ENCODE results near the gene PID1. TPM values are rescaled to one million over a fixed set of nuclear protein-coding genes. Genes with fewer than 3 reads are reported as not detected.

The PID1 gene
- total RNA-seq, 1 experiment from 2014 or later: 0.15 TPM

- intact Hi-C loops (cut with micrococcal nuclease): no loop called here
- Histone ChIP-seq H3K4me3 (replicated peaks in 1 of 2; ENCODE audit: low read depth in 1 of 2, low read length in 2 of 2) (no peak overlapping the region), H3K4me1 (ENCODE audit: control insufficient read depth in 1 of 2, insufficient read depth in 2 of 2, low read length in 2 of 2) (no peaks in the 10 kb centered on the region), H3K36me3 (ENCODE audit: control insufficient read depth in 1 of 2, insufficient read depth in 2 of 2, low read length in 2 of 2) (no peaks in the 10 kb centered on the region), H3K9me2 (ENCODE audit: insufficient read depth) (no peaks in the 10 kb centered on the region), H3K27me3 (ENCODE audit: insufficient read depth, low read length) (no peaks in the 10 kb centered on the region), H4K20me1 (ENCODE audit: insufficient read depth) (no peaks in the 10 kb centered on the region), H2AFZ (ENCODE audit: low read depth, low read length, poor library complexity, severe bottlenecking) (no peak overlapping the region), H3K4me2 (ENCODE audit: low read length) (no peak overlapping the region), H3K79me2 (ENCODE audit: insufficient read depth, low read length) (no peaks in the 10 kb centered on the region), H3K27ac (ENCODE audit: low read depth, low read length) (no peak overlapping the region), H3K9me3 (ENCODE audit: control insufficient read depth in 1 of 2, insufficient read depth in 1 of 2, low read depth in 1 of 2, low read length in 2 of 2) (no peaks in the 10 kb centered on the region), H3K9ac (ENCODE audit: low read length) (no peak overlapping the region)
- CTCF ChIA-PET: no interaction called here
- POLR2A ChIA-PET: no interaction called here
- TF ChIP-seq FOSL1 (IDR thresholded peaks at IDR 0.05; ENCODE audit: low read depth): no peak
- no peak for TF ChIP-seq TCF7L2 (IDR thresholded peaks at IDR 0.05; ENCODE audit: borderline replicate concordance, extremely low read depth, insufficient read depth, insufficient read length)
- TF ChIP-seq SP1 (IDR thresholded peaks at IDR 0.05; ENCODE audit: low read depth): no peak
- TF ChIP-seq, protein P1, sequence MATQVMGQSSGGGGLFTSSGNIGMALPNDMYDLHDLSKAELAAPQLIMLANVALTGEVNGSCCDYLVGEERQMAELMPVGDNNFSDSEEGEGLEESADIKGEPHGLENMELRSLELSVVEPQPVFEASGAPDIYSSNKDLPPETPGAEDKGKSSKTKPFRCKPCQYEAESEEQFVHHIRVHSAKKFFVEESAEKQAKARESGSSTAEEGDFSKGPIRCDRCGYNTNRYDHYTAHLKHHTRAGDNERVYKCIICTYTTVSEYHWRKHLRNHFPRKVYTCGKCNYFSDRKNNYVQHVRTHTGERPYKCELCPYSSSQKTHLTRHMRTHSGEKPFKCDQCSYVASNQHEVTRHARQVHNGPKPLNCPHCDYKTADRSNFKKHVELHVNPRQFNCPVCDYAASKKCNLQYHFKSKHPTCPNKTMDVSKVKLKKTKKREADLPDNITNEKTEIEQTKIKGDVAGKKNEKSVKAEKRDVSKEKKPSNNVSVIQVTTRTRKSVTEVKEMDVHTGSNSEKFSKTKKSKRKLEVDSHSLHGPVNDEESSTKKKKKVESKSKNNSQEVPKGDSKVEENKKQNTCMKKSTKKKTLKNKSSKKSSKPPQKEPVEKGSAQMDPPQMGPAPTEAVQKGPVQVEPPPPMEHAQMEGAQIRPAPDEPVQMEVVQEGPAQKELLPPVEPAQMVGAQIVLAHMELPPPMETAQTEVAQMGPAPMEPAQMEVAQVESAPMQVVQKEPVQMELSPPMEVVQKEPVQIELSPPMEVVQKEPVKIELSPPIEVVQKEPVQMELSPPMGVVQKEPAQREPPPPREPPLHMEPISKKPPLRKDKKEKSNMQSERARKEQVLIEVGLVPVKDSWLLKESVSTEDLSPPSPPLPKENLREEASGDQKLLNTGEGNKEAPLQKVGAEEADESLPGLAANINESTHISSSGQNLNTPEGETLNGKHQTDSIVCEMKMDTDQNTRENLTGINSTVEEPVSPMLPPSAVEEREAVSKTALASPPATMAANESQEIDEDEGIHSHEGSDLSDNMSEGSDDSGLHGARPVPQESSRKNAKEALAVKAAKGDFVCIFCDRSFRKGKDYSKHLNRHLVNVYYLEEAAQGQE (IDR thresholded peaks at IDR 0.05; ENCODE audit: low read depth): no peak
- TF ChIP-seq CTCF (IDR thresholded peaks at IDR 0.05 in 2 of 3, conservative IDR thresholded peaks at IDR 0.05 in 1 of 3; ENCODE audit: borderline replicate concordance in 1 of 3, insufficient read depth in 1 of 3, low read depth in 2 of 3, low read length in 2 of 3): no peak
- no peak for TF ChIP-seq ELF1 (IDR thresholded peaks at IDR 0.05; ENCODE audit: borderline replicate concordance, low read depth)
- no peak for TF ChIP-seq POLR2A (IDR thresholded peaks at IDR 0.05; ENCODE audit: borderline replicate concordance, extremely low read depth, insufficient read depth, insufficient read length)
- TF ChIP-seq EZH2 (IDR thresholded peaks at IDR 0.05): no peak
- TF ChIP-seq SIN3A (IDR thresholded peaks at IDR 0.05; ENCODE audit: low read depth): no peak
- TF ChIP-seq CEBPB (IDR thresholded peaks at IDR 0.05; ENCODE audit: low read depth): no peak
- no peak for TF ChIP-seq RAD21 (IDR thresholded peaks at IDR 0.05; ENCODE audit: low read depth)
- no peak for TF ChIP-seq ZFX (IDR thresholded peaks at IDR 0.05)
- TF ChIP-seq JUND (IDR thresholded peaks at IDR 0.05): no peak
- no peak for TF ChIP-seq CBX3 (IDR thresholded peaks at IDR 0.05; ENCODE audit: low read depth)
- no peak for TF ChIP-seq SRF (IDR thresholded peaks at IDR 0.05; ENCODE audit: low read depth)
- BruUV-seq (replicated peaks): no TSS peak
- no peak for ATAC-seq
- RAD21 ChIA-PET (ENCODE audit: low non-redundant PET in 1 of 2, low total read pairs in 2 of 2, uncharacterized antibody in 2 of 2, unreplicated experiment in 2 of 2): no interaction called here
- DNase-seq (ENCODE audit: low read depth, low spot score): no peak
Observed at GRCh38 chr2:229170171-229170570, 100.9 kb downstream of the PID1 start.

Data from HCT116 (cell line).